IPS-NIHi7 (cell line): ENCODE results near the gene AAMDC.
A peak's percentile ranks its signal among the peaks of the same experiment; 100 is the strongest.

ENCODE experiments used
- DNase-seq: peaks from one replicate; pipeline ENCODE4 v3.0.0; 2012; ENCODE audit warnings: mixed read lengths; ENCODE audit errors: extremely low spot score

AAMDC gene

GRCh38 chr11:77820565-77821348, at the start of gene AAMDC, which contains the start of gene RSF1:
TSS of gene AAMDC (plus strand) at chr11:77821144. CDS start at chr11:77842497, 21,353 bp downstream.
TSS of gene RSF1 (minus strand) at chr11:77820722. CDS start at chr11:77820714, 8 bp downstream.
- peak; percentile 95 for DNase-seq

GRCh38 chr11:77775936-77776335, 45.0 kb upstream of the AAMDC start:
- no peak for DNase-seq

GRCh38 chr11:77776455-77776854, 44.5 kb upstream of the AAMDC start:
- no peak for DNase-seq

GRCh38 chr11:77778118-77778517, 42.8 kb upstream of the AAMDC start:
- DNase-seq, result no peak

GRCh38 chr11:77778549-77778948, 42.4 kb upstream of the AAMDC start:
- DNase-seq, result no peak

- peak; percentile 26 for DNase-seq
Measured at GRCh38 chr11:77779935-77780334, 41.0 kb upstream of the AAMDC start.

GRCh38 chr11:77783025-77783424, 37.9 kb upstream of the AAMDC start:
- no peak for DNase-seq

- DNase-seq, result no peak
Measured at GRCh38 chr11:77784572-77784971, 36.4 kb upstream of the AAMDC start.

GRCh38 chr11:77789061-77789730, 31.7 kb upstream of the AAMDC start:
- DNase-seq, result peak; percentile 33

- DNase-seq, result peak; percentile 54
Measured at GRCh38 chr11:77789731-77790476, 31.0 kb upstream of the AAMDC start.

GRCh38 chr11:77791301-77791700, 29.6 kb upstream of the AAMDC start:
- DNase-seq, result no peak

- no peak for DNase-seq
Measured at GRCh38 chr11:77793972-77794371, 27.0 kb upstream of the AAMDC start.

GRCh38 chr11:77799338-77799737, 21.6 kb upstream of the AAMDC start:
- no peak for DNase-seq

- DNase-seq, result no peak
Measured at GRCh38 chr11:77800449-77800848, 20.5 kb upstream of the AAMDC start.

- DNase-seq, result no peak
Measured at GRCh38 chr11:77801477-77801876, 19.5 kb upstream of the AAMDC start.

GRCh38 chr11:77806415-77806814, 14.5 kb upstream of the AAMDC start:
- no peak for DNase-seq

GRCh38 chr11:77806993-77807392, 14.0 kb upstream of the AAMDC start:
- DNase-seq, result no peak

GRCh38 chr11:77813256-77813655, 7.7 kb upstream of the AAMDC start:
- no peak for DNase-seq

GRCh38 chr11:77814848-77815247, 6.1 kb upstream of the AAMDC start:
- no peak for DNase-seq

- no peak for DNase-seq
Measured at GRCh38 chr11:77815459-77815858, 5.5 kb upstream of the AAMDC start.

GRCh38 chr11:77819411-77819920, 1.5 kb upstream of the AAMDC start:
- DNase-seq, result peak; percentile 87

- DNase-seq, result peak; percentile 67
Measured at GRCh38 chr11:77819921-77820564, 901 bp upstream of the AAMDC start.
